GM12874 (cell line): ENCODE measurements around the gene CAAP1.

Experiments
- TF ChIP-seq, protein P1 (sequence below): IDR thresholded peaks from 2 replicates; pipeline ENCODE4 v1.5.1; 2011; ENCODE audit warnings: low read depth, mild to moderate bottlenecking, control low read depth, low read length, moderate library complexity; ENCODE audit not compliant: insufficient read depth

CAAP1 gene

DNA sequence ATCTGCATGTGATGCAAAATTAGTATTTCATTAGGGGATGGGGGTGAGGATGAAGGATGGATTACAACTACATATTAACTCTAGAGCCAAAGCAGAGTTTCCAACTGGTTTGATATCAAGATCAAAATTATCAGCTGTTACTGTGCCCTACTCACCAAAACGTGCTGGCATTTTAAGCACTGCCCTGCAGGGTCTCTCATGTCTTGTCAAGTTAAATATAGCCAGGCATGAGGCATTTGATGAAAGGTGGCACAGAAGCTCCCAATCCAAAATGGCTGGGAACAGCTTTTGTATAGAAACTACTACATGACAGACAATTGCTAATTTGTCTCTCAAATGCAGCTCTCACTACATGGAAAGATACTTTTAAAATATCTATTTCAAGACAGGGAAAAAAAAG lies 27.1 kb upstream of the CAAP1 start:
- TF ChIP-seq, protein P1, sequence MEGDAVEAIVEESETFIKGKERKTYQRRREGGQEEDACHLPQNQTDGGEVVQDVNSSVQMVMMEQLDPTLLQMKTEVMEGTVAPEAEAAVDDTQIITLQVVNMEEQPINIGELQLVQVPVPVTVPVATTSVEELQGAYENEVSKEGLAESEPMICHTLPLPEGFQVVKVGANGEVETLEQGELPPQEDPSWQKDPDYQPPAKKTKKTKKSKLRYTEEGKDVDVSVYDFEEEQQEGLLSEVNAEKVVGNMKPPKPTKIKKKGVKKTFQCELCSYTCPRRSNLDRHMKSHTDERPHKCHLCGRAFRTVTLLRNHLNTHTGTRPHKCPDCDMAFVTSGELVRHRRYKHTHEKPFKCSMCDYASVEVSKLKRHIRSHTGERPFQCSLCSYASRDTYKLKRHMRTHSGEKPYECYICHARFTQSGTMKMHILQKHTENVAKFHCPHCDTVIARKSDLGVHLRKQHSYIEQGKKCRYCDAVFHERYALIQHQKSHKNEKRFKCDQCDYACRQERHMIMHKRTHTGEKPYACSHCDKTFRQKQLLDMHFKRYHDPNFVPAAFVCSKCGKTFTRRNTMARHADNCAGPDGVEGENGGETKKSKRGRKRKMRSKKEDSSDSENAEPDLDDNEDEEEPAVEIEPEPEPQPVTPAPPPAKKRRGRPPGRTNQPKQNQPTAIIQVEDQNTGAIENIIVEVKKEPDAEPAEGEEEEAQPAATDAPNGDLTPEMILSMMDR: no peak

DNA sequence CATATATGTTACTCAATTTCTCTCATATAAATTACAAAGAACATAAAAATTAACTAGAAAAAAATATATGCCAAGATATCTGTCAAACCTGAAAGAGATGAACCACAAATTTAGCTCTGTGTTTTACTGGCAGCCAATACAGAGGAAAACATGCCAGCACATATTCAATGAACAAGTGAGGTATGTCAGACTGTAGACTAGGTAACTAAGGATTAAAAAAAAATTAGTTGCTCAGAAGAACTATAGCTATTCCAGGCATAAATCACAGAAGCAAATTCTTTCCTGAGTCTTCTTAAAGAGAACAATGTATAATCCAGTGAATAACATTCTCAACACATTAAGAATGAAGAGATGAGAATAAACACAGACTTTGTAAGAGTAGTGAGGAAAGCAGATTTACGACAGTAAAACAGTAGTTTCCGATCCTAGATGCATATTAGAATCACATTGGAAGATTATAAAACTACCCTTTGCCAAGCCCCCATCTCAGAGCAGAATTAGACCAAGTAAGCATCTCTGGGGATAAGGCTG lies 20.6 kb upstream of the CAAP1 start:
- TF ChIP-seq, protein P1: no peak

GRCh38 chr9:26904671-26905070 lies 12.1 kb upstream of the CAAP1 start:
- TF ChIP-seq, protein P1: no peak

- TF ChIP-seq, protein P1: no peak
These were observed 11.5 kb upstream of the CAAP1 start for GRCh38 chr9:26904070-26904469.

GRCh38 chr9:26893030-26893676 lies 551 bp upstream of the CAAP1 start:
- TF ChIP-seq, protein P1: no peak

- TF ChIP-seq, protein P1: no peak
These were observed 876 bp downstream of the CAAP1 start for GRCh38 chr9:26891726-26892125.

GRCh38 chr9:26888271-26888670 lies 4.3 kb downstream of the CAAP1 start:
- TF ChIP-seq, protein P1: no peak
